ENCODE measurements around the gene STIMATE. TPM values are rescaled to one million over a fixed set of nuclear protein-coding genes. Genes with fewer than 3 reads are reported as not detected.

The STIMATE gene
- total RNA-seq, 1 donor from 2014 or later = 8.7 TPM

DNA sequence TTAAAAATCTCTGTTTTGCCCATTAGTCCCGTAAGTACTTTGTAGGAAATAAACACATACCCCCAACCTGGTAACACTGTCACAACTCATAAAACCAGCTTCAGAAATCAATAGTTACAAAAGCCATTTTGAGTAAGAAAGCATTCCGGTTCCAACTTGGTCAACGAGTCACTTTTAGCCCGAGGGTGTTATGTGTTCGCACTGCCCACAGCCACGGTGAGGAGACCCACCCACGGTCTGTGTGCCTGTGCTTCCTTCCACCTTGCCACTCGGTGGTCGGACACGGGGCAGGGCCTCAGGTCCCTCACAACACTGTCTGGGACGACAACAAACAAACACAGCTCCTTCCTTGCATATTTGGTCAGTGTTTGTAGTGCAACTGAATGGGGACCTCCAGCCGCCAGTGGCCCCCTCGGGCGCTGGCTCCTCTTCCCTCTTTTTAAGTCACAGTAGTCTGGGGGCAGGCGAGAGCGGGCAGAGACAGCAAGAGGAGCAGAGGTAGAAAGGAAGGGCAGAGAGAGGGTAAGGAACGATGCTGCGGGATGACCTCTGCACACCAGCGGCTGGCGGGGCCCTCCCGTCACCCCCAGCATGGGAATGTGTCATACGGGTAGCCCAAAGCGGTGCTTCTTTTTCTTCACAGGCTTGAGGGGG is 57.3 kb downstream of the STIMATE start:
- DNase-seq = no peak

- DNase-seq = no peak
Measured at GRCh38 chr3:52839268-52839575, 58.1 kb downstream of the STIMATE start.

GRCh38 chr3:52838561-52839267 is 58.6 kb downstream of the STIMATE start:
- no peak for DNase-seq

DNA sequence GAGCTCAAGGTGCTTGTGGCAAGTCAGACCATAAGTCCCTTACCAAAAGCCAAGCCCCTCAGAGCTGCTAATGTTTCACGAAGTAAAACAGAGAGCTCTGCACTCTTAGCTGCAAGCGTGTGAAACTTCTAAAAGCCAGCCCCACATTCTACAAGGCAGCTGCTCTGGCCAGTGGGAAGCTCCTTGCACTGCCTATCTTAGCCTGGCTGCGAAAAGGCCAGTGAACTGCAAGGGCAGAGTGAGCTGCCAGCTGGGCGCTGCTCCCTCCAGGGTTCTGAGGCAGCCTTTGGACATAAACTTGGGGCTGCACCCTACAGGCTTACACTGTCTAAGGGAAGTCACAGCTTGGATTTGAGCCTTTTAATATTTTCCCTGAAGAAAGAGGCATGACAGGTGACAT is 60.4 kb downstream of the STIMATE start:
- DNase-seq = no peak

DNA sequence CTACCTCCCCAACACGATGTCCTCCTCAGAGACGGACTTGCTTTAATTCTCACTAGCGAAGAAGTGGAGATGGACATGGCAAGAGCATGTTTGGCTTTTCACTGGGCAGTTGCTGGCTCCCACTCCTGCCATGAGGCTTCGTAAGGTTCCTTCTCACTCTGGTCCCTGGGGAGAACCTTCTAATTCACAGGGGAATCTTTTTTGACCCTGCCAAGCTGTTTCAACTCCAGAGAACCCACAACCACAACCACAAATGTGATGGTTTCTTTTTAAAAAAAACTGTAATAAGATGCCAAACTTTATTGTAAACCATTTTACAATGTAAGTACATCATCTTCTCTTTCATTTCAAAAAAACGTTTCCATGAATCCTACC is 60.9 kb downstream of the STIMATE start:
- no peak for DNase-seq

DNA sequence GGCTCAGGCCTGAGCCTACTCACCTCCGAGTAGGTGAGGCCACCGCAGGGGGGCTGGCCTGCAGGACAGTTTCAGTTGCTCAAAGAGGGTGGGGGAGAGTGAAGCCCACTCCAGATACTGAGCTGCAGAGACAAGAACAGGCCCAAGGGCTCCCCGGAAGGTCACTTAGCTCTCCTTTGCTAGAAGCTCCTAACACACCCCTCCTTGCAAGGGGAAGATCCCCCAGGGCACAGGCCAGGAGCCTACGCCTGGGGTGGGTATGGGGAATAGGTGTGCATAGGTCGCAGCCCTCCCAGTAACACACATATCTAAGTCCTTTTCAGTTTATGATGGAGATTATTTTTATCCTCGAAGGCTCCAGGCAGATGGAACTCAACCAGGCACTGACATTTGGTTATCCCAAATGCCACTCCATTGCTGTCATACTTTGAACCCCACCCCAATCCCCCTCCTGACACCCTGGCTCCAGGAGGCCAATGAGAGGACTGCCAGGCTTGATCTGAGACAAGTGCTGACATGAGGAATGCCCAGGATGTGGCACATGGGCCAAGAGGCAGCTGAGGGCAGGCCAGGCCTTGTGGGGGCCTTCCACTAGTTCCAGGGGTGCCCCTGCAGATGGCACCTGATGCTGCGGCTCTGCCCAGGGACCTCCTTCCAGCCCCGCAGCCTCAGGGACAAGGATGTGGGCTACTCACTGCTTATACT is 61.4 kb downstream of the STIMATE start:
- DNase-seq = peak; percentile 4

DNA sequence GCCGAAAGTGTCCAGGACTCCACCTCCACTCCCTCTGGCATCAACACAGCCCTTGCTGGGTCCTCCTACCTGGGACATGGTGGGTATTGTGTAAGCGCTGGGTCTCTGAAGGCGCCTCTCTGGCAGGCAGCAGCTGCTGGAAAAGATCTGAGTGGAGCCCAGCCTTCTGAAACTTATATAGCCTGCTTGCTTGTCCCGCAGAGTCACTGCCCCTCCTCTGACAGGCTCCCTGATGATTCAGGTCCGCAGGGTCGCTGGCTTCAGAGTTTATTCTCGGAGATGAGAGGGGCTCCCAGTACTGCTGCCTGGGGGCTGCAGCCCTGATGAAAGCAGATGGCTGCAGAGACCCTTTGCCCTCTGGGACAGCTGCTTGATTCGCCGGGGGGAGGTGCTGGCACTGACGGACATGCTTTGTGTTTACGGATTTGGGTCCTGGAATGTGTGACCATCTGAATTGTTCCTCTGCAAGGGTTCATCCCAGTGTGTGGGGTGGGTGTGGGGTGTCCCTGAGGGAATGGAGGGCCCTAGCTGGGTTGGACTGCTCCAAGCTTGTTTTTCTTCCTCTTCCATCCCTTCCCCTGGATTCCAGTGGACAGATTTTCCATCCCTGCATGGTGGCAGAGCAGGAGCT is 62.4 kb downstream of the STIMATE start, which contains the start of gene MUSTN1:
TSS of gene MUSTN1 (minus strand) at position 149 of the 631 bp plus-strand sequence. CDS start at position 78, 71 bp downstream.
- peak; percentile 31 for DNase-seq

- DNase-seq = no peak
Measured at GRCh38 chr3:52833202-52833601, 64.1 kb downstream of the STIMATE start.

- no peak for DNase-seq
Measured at GRCh38 chr3:52831500-52832301, 65.6 kb downstream of the STIMATE start.

- DNase-seq = no peak
Measured at GRCh38 chr3:52830535-52831258, 66.7 kb downstream of the STIMATE start, which contains the start of gene ITIH4. Gene ITIH4, minus strand, starts transcription at chr3:52830672. Its CDS starts 30 bp downstream, at chr3:52830642.

DNA sequence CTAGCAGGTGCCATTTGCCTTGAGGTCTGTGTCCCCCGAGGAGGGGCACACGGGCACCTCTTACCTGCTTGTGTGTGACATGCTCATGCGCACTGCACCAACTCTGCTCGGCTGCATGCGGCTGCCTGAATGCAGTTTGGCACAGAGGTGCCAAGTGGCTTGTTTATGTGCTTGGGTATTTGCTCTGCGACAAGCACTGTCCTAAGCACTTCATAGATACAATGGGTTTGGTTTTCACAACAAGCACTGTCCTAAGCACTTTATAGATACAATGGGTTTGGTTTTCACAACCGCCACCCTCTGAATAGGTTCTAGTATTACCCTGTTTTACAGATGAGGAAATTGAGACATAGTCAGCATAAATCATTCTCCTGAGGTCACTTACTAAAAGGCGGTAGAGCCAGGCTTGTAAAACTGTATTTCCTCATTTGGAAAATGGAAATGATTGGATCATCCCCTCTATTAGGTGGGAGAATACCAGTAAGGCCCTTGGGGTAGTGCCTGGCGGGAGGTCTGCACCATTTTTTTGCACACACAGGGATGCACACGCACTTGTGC is 67.4 kb downstream of the STIMATE start:
- DNase-seq = no peak

DNA sequence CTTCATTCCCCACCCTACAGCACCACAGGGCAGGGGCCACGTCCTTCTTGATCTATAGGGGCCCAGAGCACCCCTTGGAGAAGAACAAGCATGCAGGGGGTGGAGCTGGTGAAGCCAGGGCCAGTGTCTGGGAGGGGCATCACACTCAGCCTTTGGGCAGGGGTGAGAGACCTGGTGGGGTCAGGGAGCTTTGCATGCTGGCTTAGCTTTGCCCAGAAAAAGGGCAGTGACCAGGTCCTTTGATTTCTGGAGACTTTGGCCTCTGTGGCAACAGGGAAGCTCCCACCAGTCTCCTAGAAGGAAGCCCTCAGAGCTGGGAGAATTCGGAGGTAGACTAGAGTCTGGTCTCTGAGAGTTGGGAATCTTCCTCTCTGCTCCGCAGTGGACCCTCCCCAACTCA is 67.9 kb downstream of the STIMATE start:
- DNase-seq = no peak

DNA sequence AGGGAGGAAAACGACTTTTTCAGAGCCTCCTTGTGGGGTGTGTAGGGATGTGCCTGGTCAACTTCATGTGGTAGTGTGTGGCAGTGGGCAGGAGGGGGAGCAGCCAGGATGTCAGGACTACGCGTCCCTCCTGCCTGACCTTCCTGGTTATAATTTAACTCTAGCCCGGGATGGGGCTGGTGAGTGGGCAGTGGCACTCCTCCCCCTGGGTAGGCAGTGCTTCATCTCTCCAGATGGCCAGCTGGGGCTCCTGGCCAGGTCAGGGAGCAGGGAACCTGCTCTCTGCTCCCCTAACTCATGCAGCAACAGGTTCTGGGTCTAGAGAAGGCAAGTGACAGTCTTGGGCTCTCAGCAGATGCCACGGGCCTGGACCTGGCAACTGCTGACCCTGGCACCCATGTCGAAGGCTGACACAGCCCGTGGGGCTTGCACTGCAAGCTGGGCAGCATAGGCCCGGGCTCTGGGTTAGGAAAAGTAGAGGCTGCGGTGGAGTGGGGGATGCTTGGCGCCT is 69.4 kb downstream of the STIMATE start:
- DNase-seq = no peak

DNA sequence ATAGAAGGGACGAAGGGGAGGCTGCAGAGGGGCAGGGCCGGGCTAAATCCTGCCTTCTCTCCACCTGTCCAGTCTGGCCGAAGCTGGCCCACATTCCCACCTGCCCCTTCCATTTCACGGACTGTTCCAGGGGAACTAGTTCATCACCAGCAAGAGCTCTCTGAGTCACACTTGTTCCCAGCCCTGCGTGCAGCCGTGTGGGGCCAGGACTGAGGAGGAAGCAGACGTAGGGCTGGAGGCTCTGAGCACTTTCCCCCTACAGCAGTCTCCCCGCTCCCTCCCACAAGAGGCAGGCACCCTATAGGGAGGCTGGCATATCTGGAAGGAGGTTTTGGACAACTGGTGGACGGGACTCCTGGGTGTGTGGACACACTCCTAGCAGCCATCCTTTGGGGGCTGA is 69.9 kb downstream of the STIMATE start:
- no peak for DNase-seq

GRCh38 chr3:52824037-52824436 is 73.3 kb downstream of the STIMATE start:
- DNase-seq = no peak

DNA sequence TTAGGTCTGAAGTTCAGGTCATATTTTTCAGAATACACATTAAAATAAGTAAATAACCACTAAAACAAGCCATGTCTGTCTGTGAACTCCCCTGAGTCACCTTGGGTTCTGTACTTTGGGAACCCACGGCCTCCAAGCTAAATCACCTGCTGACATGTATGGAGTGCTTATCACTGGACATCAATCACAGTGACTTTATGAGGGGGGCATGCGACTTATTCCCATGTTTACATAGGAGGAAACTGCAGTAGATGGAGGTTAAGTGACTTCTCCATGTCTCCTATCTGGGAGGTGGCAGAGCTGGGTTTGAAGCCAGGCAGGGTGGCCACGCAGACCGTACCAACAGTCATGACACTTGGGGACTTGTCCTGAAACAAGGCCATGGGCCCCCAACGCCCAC is 75.0 kb downstream of the STIMATE start:
- no peak for DNase-seq

- no peak for DNase-seq
Measured at GRCh38 chr3:52820736-52821135, 76.6 kb downstream of the STIMATE start.

DNA sequence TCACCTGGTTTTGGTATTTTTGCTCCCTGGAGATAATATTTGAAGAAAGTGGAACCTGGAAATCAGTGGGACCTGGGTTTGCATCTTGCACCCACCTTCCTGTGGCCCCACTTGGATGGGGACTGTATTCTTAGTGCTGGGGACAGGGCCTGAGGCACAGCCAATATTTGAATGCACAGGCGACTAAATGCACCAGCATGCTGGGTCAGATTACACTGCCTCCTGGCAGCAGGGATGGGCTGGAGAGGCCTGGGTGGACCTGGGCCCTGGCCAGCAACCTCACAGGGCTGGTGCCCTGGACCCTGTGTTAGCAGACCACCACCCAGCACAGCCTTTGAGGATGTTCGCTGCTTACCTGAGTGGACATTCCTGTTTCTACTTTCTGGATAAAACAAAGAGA is 77.4 kb downstream of the STIMATE start:
- DNase-seq = no peak

DNA sequence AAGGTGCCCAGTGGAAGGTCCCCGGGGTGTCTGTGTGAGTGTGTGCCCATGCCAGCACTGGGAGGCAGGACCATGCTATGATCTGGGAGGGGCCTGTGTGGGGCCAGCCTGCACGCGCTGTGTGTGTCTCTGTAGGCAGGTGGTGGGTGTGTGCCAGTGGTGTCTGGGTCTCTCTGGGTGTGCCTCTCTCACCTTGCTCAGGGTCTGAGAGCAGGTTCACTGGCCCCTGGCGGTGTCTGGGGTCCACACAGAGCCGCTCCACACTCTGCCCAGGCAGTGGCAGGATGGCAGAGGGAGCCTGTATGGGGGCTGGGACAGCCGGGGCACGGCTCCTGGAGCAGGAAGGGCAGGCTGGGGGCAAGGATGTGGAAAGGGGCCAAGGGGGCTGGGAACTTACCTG is 79.5 kb downstream of the STIMATE start:
- no peak for DNase-seq

- DNase-seq = no peak
Measured at GRCh38 chr3:52817221-52817620, 80.1 kb downstream of the STIMATE start.

DNA sequence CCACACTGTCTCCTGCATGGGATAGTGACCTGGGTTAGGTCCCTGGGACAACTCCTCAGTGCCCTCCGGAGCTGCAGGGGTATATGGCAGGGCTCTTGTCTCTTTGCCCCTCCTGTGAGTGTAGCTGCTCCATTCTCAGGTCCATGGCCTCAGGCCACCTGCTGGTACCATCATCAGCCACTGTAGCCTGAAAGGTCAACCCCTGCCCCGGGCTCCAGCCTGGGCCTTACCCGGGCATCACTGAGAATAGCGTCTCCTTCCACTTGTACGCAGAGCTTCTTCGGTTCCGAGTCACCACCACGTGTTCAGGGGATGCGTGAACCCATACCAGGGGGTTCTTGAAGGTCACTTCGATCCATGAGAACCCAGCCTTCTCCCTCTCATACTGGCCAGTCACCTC is 80.7 kb downstream of the STIMATE start:
- DNase-seq = no peak
